ENCODE data around the gene BCO1.

DNA sequence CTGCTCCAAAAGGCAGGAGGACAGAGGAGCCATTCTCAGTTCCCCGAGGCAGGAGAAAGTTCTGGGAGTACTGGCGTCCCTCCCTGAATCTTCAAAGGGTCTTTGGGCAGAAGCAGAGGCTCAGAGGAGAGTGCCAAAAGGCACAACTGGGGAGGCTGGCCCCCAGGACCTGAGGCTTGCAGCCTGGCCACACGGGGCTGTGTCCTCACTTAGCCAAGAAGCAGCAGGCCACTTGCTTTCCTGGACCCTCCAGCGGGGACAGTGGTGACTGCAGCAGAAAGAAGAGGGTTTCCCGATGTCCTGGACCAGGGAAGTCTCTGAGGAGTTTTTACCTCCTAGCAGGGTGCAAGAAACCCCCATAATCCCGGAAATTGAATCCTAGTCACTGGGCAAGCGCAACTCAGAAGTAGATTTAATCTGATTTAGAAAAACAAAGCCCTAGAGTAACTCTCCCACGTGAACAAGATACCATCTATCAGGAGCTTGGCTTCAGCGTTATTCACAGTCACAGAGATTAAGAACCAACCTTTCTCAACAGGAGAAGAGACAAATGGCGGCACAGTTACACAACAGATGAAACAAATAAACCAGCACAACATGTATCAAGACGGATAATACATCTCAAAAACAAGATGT lies 25.5 kb upstream of the BCO1 start:
- no peak for TF ChIP-seq POLR2AphosphoS5 (IDR thresholded peaks at IDR 0.05)
- TF ChIP-seq POLR2A (IDR thresholded peaks at IDR 0.05) = no peak
- TF ChIP-seq, protein P1, sequence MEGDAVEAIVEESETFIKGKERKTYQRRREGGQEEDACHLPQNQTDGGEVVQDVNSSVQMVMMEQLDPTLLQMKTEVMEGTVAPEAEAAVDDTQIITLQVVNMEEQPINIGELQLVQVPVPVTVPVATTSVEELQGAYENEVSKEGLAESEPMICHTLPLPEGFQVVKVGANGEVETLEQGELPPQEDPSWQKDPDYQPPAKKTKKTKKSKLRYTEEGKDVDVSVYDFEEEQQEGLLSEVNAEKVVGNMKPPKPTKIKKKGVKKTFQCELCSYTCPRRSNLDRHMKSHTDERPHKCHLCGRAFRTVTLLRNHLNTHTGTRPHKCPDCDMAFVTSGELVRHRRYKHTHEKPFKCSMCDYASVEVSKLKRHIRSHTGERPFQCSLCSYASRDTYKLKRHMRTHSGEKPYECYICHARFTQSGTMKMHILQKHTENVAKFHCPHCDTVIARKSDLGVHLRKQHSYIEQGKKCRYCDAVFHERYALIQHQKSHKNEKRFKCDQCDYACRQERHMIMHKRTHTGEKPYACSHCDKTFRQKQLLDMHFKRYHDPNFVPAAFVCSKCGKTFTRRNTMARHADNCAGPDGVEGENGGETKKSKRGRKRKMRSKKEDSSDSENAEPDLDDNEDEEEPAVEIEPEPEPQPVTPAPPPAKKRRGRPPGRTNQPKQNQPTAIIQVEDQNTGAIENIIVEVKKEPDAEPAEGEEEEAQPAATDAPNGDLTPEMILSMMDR (IDR thresholded peaks at IDR 0.05) = no peak
- TF ChIP-seq EP300 (IDR thresholded peaks at IDR 0.05) = no peak

All from sigmoid colon (tissue), 4 donors.